BLaER1 treated with 17β-estradiol and CSF1 and Interleukin-3, amounts not matched to agents 10 nM and 100 nM (cell line): ENCODE measurements around the gene GRK2.

ENCODE experiments used
- H3K27ac ChIP-seq, 11 experiments: shearing (Covaris generic); formaldehyde crosslinking; 2 replicates each; pipeline ENCODE4 v1.8.1; 2022
- H3K27me3 ChIP-seq, 11 experiments: shearing (Covaris generic); formaldehyde crosslinking; 2 replicates each; pipeline ENCODE4 v1.8.1; 2022
- H3K36me3 ChIP-seq, 11 experiments: shearing (Covaris generic); formaldehyde crosslinking; 2 replicates each; pipeline ENCODE4 v1.8.1; 2022
- H3K4me1 ChIP-seq, 10 experiments: shearing (Covaris generic); formaldehyde crosslinking; 2 replicates each; pipeline ENCODE4 v1.8.1; 2022
- H3K4me2 ChIP-seq, 11 experiments: shearing (Covaris generic); formaldehyde crosslinking; 2 replicates each; pipeline ENCODE4 v1.8.1; 2022
- H3K4me3 ChIP-seq, 10 experiments: shearing (Covaris generic); formaldehyde crosslinking; 2 replicates each; pipeline ENCODE4 v1.8.1; 2022
- H3K9ac ChIP-seq, 11 experiments: shearing (Covaris generic); formaldehyde crosslinking; 2 replicates each; pipeline ENCODE4 v1.8.1; 2022
- H3K9me3 ChIP-seq, 11 experiments: shearing (Covaris generic); formaldehyde crosslinking; replicated peaks in 1 of 11; 2 replicates each; pipeline ENCODE4 v1.8.1; 2022
- H4K20me1 ChIP-seq, 11 experiments: shearing (Covaris generic); formaldehyde crosslinking; 2 replicates each; pipeline ENCODE4 v1.8.1; 2022
- Cebpa-rat ChIP-seq, 11 experiments: shearing (Covaris generic); IDR thresholded peaks; 2 replicates each; pipeline ENCODE4 v1.8.1; 2022

Gene GRK2

GRCh38 chr11:67239783-67240575, 26.3 kb upstream of the GRK2 start:
- Histone ChIP-seq H3K36me3 (peaks cover 46 to 70% (median 55%) of the 10 kb centered on the region in 11 experiments), H4K20me1 (peaks cover 64 to 98% (median 80%) of the 10 kb centered on the region in 11 experiments), H3K9ac (peak overlapping the region; percentile 83 to 98 (median 93)), H3K27me3 (no peaks in the 10 kb centered on the region), H3K4me1 (peaks cover 34 to 59% (median 42%) of the 10 kb centered on the region in 10 experiments), H3K27ac (peak overlapping the region; percentile 75 to 98 (median 92)), H3K4me3 (peak overlapping the region; percentile 66 to 95 (median 83)), H3K4me2 (peak overlapping the region; percentile 92 to 99 (median 94)), H3K9me3 (no peaks in the 10 kb centered on the region)
- TF ChIP-seq Cebpa-rat (IDR thresholded peaks at IDR 0.05): no peak

GRCh38 chr11:67240576-67241389, 25.5 kb upstream of the GRK2 start:
- peaks cover 72 to 98% (median 82%) of the 10 kb centered on the region in 11 experiments for H4K20me1 ChIP-seq
- H3K4me3 ChIP-seq: peak overlapping the region; percentile 66 to 95 (median 83)
- H3K9me3 ChIP-seq: no peaks in the 10 kb centered on the region
- H3K4me1 ChIP-seq: peaks cover 34 to 59% (median 42%) of the 10 kb centered on the region in 10 experiments
- H3K4me2 ChIP-seq: peak overlapping the region; percentile 86 to 99 (median 94)
- peak overlapping the region; percentile 83 to 98 (median 93) for H3K9ac ChIP-seq
- H3K27me3 ChIP-seq: no peaks in the 10 kb centered on the region
- peaks cover 48 to 70% (median 55%) of the 10 kb centered on the region in 11 experiments for H3K36me3 ChIP-seq
- peak overlapping the region; percentile 75 to 98 (median 92) for H3K27ac ChIP-seq
- TF ChIP-seq Cebpa-rat (IDR thresholded peaks at IDR 0.05): no peak

- H3K4me3 ChIP-seq: peak overlapping the region in 7 of 10 experiments; percentile 79 to 95 (median 84); a peak in 8 of 20 replicates
- peaks cover 55 to 68% (median 58%) of the 10 kb centered on the region in 11 experiments for H3K36me3 ChIP-seq
- H3K4me1 ChIP-seq: peaks cover 34 to 54% (median 40%) of the 10 kb centered on the region in 10 experiments
Observed at GRCh38 chr11:67242548-67242947, 23.7 kb upstream of the GRK2 start.

GRCh38 chr11:67243051-67243450, 23.2 kb upstream of the GRK2 start:
- Histone ChIP-seq H4K20me1 (peaks cover 86 to 95% (median 89%) of the 10 kb centered on the region in 11 experiments), H3K4me1 (peaks cover 33 to 50% (median 37%) of the 10 kb centered on the region in 10 experiments), H3K27me3 (no peaks in the 10 kb centered on the region), H3K36me3 (peaks cover 58 to 72% (median 62%) of the 10 kb centered on the region in 11 experiments), H3K4me3 (no peak overlapping the region), H3K4me2 (peak overlapping the region; percentile 86 to 99 (median 94); a peak in 13 of 22 replicates), H3K9me3 (no peaks in the 10 kb centered on the region), H3K9ac (peak overlapping the region in 6 of 11 experiments; percentile 89 to 98 (median 94); a peak in 8 of 22 replicates), H3K27ac (no peak overlapping the region; a peak in 1 of 22 replicates)
- no peak for TF ChIP-seq Cebpa-rat (IDR thresholded peaks at IDR 0.05)

More at GRCh38 chr11:67242548-67242947, 23.7 kb upstream of the GRK2 start:
- H3K4me2 ChIP-seq: peak overlapping the region; percentile 86 to 99 (median 94); a peak in 21 of 22 replicates
- no peaks in the 10 kb centered on the region for H3K9me3 ChIP-seq
- H3K27me3 ChIP-seq: no peaks in the 10 kb centered on the region
- peak overlapping the region in 9 of 11 experiments; percentile 89 to 98 (median 93); a peak in 19 of 22 replicates for H3K9ac ChIP-seq
- no peak overlapping the region; a peak in 1 of 22 replicates for H3K27ac ChIP-seq
- peaks cover 84 to 95% (median 88%) of the 10 kb centered on the region in 11 experiments for H4K20me1 ChIP-seq
- no peak for TF ChIP-seq Cebpa-rat (IDR thresholded peaks at IDR 0.05)

- Histone ChIP-seq H3K4me3 (no peak overlapping the region), H3K9me3 (no peaks in the 10 kb centered on the region), H3K27me3 (no peaks in the 10 kb centered on the region), H3K36me3 (peaks cover 78 to 88% (median 82%) of the 10 kb centered on the region in 11 experiments), H3K9ac (no peak overlapping the region), H3K4me2 (no peak overlapping the region), H4K20me1 (peaks cover 86 to 96% (median 93%) of the 10 kb centered on the region in 11 experiments; a peak in 21 of 22 replicates), H3K4me1 (peaks cover 18 to 43% (median 21%) of the 10 kb centered on the region in 10 experiments), H3K27ac (no peak overlapping the region)
- TF ChIP-seq Cebpa-rat (IDR thresholded peaks at IDR 0.05): no peak
Observed at GRCh38 chr11:67245046-67245445, 21.2 kb upstream of the GRK2 start.

GRCh38 chr11:67247946-67248550, 18.2 kb upstream of the GRK2 start:
- TF ChIP-seq Cebpa-rat (IDR thresholded peaks at IDR 0.05): no peak
- Histone ChIP-seq H3K27me3 (no peaks in the 10 kb centered on the region), H3K9me3 (no peaks in the 10 kb centered on the region), H3K27ac (no peak overlapping the region), H4K20me1 (peaks cover 62 to 98% (median 94%) of the 10 kb centered on the region in 11 experiments; a peak in 21 of 22 replicates), H3K4me2 (no peak overlapping the region), H3K9ac (peak overlapping the region in 2 of 11 experiments; percentile 1 to 45; a peak in 1 of 22 replicates), H3K4me1 (peaks cover 0 to 49% (median 5%) of the 10 kb centered on the region in 10 experiments; a peak in 10 of 20 replicates), H3K4me3 (no peak overlapping the region), H3K36me3 (peaks cover 94 to 100% (median 99%) of the 10 kb centered on the region in 11 experiments)

GRCh38 chr11:67248653-67249052, 17.6 kb upstream of the GRK2 start:
- no peaks in the 10 kb centered on the region for H3K27me3 ChIP-seq
- TF ChIP-seq Cebpa-rat (IDR thresholded peaks at IDR 0.05): no peak
- H4K20me1 ChIP-seq: peaks cover 56 to 98% (median 94%) of the 10 kb centered on the region in 11 experiments; a peak in 21 of 22 replicates
- no peaks in the 10 kb centered on the region for H3K9me3 ChIP-seq
- peak overlapping the region in 2 of 11 experiments; percentile 1 to 45; a peak in 1 of 22 replicates for H3K9ac ChIP-seq
- H3K27ac ChIP-seq: no peak overlapping the region
- H3K4me1 ChIP-seq: peaks cover 0 to 50% (median 6%) of the 10 kb centered on the region in 10 experiments; a peak in 9 of 20 replicates
- H3K36me3 ChIP-seq: peaks cover 89 to 100% (median 99%) of the 10 kb centered on the region in 11 experiments
- H3K4me3 ChIP-seq: no peak overlapping the region
- no peak overlapping the region for H3K4me2 ChIP-seq
